Ishikawa (cell line): Measurements from ENCODE around the gene MAP10.

Experiments
- CEBPB ChIP-seq: IDR thresholded peaks from 2 replicates; pipeline ENCODE4 v1.6.1; 2012
- EP300 ChIP-seq: IDR thresholded peaks from 2 replicates; pipeline ENCODE4 v1.6.1; 2012; ENCODE audit warnings: borderline replicate concordance
- FOXM1 ChIP-seq: IDR thresholded peaks from 2 replicates; pipeline ENCODE4 v1.6.1; 2012; ENCODE audit warnings: low read depth, borderline replicate concordance
- MAX ChIP-seq: IDR thresholded peaks from 2 replicates; pipeline ENCODE4 v1.6.1; 2012
- NFIC ChIP-seq: IDR thresholded peaks from 2 replicates; pipeline ENCODE4 v1.6.1; 2012
- RAD21 ChIP-seq: IDR thresholded peaks from 2 replicates; pipeline ENCODE4 v1.6.1; 2012; ENCODE audit warnings: low read depth
- TAF1 ChIP-seq: IDR thresholded peaks from 2 replicates; pipeline ENCODE4 v1.6.1; 2012; ENCODE audit warnings: low read depth, mild to moderate bottlenecking
- TCF12 ChIP-seq: IDR thresholded peaks from 2 replicates; pipeline ENCODE4 v1.6.1; 2012; ENCODE audit warnings: low read depth
- USF1 ChIP-seq: IDR thresholded peaks from 2 replicates; pipeline ENCODE4 v1.6.1; 2012
- YY1 ChIP-seq: IDR thresholded peaks from 2 replicates; pipeline ENCODE4 v1.6.1; 2012; ENCODE audit warnings: low read depth
- ZBTB7A ChIP-seq: IDR thresholded peaks from 2 replicates; pipeline ENCODE4 v1.6.1; 2012; ENCODE audit warnings: low read depth

GRCh38 chr1:232765542-232765941 is 39.7 kb upstream of the MAP10 start:
- TF ChIP-seq USF1 (no peak), CEBPB (no peak), NFIC (no peak), TCF12 (no peak), TAF1 (no peak), ZBTB7A (no peak), RAD21 (no peak), EP300 (no peak), YY1 (no peak), MAX (no peak), FOXM1 (no peak)
